HL-60 (cell line): Measurements from ENCODE around the gene MPRIP.

Source experiments
- DNase-seq, 2 experiments: peaks; one replicate each; pipeline ENCODE4 v3.0.0-alpha.2; 2010 to 2020; ENCODE audit warnings: low read depth in 1 of 2, low spot score in 1 of 2
- H3K27ac ChIP-seq: fragments of 250-450 bp; sonication (Bioruptor Pico); replicated peaks from 2 replicates; pipeline ENCODE4 v1.5.1; 2020; ENCODE audit warnings: mild to moderate bottlenecking, moderate library complexity
- H3K27me3 ChIP-seq: fragments of 250-450 bp; sonication (Bioruptor Pico); 2 replicates; pipeline ENCODE4 v1.5.1; 2021; ENCODE audit warnings: mild to moderate bottlenecking, moderate library complexity; ENCODE audit not compliant: insufficient read depth, poor library complexity, severe bottlenecking
- H3K4me3 ChIP-seq: replicated peaks from 2 replicates; pipeline ENCODE4 v1.5.1; 2011; ENCODE audit warnings: mild to moderate bottlenecking, control low read depth, low read length; ENCODE audit not compliant: insufficient read depth
- CTCF ChIP-seq: IDR thresholded peaks from one replicate; pipeline ENCODE4 v1.5.1; 2011; ENCODE audit warnings: low read length, control low read depth, inconsistent platforms; ENCODE audit not compliant: insufficient read depth
- GABPA ChIP-seq: IDR thresholded peaks from 2 replicates; pipeline ENCODE4 v1.6.1; 2012; ENCODE audit warnings: low read depth
- POLR2AphosphoS5 ChIP-seq: IDR thresholded peaks from 2 replicates; pipeline ENCODE4 v1.6.1; 2012; ENCODE audit warnings: low read depth
- REST ChIP-seq: IDR thresholded peaks from 2 replicates; pipeline ENCODE4 v1.6.1; 2012; ENCODE audit warnings: low read depth; ENCODE audit not compliant: insufficient replicate concordance
- SPI1 ChIP-seq: IDR thresholded peaks from 2 replicates; pipeline ENCODE4 v1.6.1; 2012; ENCODE audit warnings: low read depth, mild to moderate bottlenecking, borderline replicate concordance

MPRIP gene

GRCh38 chr17:17018021-17018441 is 24.2 kb upstream of the MPRIP start:
- DNase-seq, result no peak
- TF ChIP-seq POLR2AphosphoS5 (no peak), SPI1 (no peak), GABPA (no peak), REST (no peak), CTCF (no peak)
- no peak overlapping the region for H3K27ac ChIP-seq
- H3K27me3 ChIP-seq, result no peaks in the 10 kb centered on the region
- no peak overlapping the region for H3K4me3 ChIP-seq

- DNase-seq, result no peak
- TF ChIP-seq POLR2AphosphoS5 (no peak), REST (no peak), CTCF (no peak), GABPA (no peak), SPI1 (no peak)
- Histone ChIP-seq H3K27me3 (no peaks in the 10 kb centered on the region), H3K4me3 (no peak overlapping the region), H3K27ac (no peak overlapping the region)
Measured at GRCh38 chr17:17018612-17019429, 23.4 kb upstream of the MPRIP start.

- H3K27me3 ChIP-seq, result no peaks in the 10 kb centered on the region
- no peak overlapping the region for H3K4me3 ChIP-seq
- no peak overlapping the region for H3K27ac ChIP-seq
- no peak for DNase-seq
- TF ChIP-seq POLR2AphosphoS5, result no peak
- TF ChIP-seq CTCF, result no peak
- TF ChIP-seq REST, result no peak
- no peak for TF ChIP-seq SPI1
- TF ChIP-seq GABPA, result no peak
Measured at GRCh38 chr17:17019430-17019762, 22.9 kb upstream of the MPRIP start.
